GM12878 (cell line): ENCODE results near the gene RHBDD1. TPM values are rescaled to one million over a fixed set of nuclear protein-coding genes. Genes with fewer than 3 reads are reported as not detected.

Experiments
- ATAC-seq: fragments of 200-7000 bp; cut with Tn5 transposase; 3 replicates; pipeline ENCODE4 v1.9.1; 2020; ENCODE audit warnings: mild to moderate bottlenecking, moderate library complexity
- BruUV-seq: library from RNA; stranded (reverse); fragments of 400-500 nt; replicated peaks from 2 replicates; lab custom pipeline; 2021; lab: Mats Ljungman, UMichigan
- CTCF ChIA-PET: fragments of 300-600 bp; sonication (Branson Sonifier 250); formaldehyde crosslinking; extraction: SDS; loops from one replicate; lab custom pipeline; 2021; ENCODE audit warnings: inconsistent platforms; lab: Yijun Ruan, JAX
- POLR2A ChIA-PET: fragments of 350-600 bp; formaldehyde crosslinking; extraction: SDS; loops from one replicate; lab custom pipeline; 2021; ENCODE audit warnings: inconsistent platforms; lab: Charles Lee
- RAD21 ChIA-PET: fragments of 300-600 bp; sonication (Branson Sonifier 250); formaldehyde crosslinking; loops from one replicate; lab custom pipeline; 2023; ENCODE audit warnings: antibody characterized with exemption; ENCODE audit not compliant: unreplicated experiment; lab: Charles Lee
- SMC1A ChIA-PET: fragments of 300-600 bp; sonication (Branson Sonifier 250); formaldehyde crosslinking; loops from one replicate; lab custom pipeline; 2023; ENCODE audit not compliant: unreplicated experiment, uncharacterized antibody; lab: Charles Lee
- DNase-seq: peaks from one replicate; pipeline ENCODE4 v3.0.0-alpha.2; 2011; ENCODE audit warnings: low read depth, low spot score
- FAIRE-seq: peaks from 3 replicates; lab custom pipeline; 2011; peaks lifted over from hg19 to GRCh38; lab: Jason Lieb, UNC
- H2AFZ ChIP-seq: 2 replicates; pipeline ENCODE4 v1.6.0; 2011; ENCODE audit warnings: low read depth, low read length, control low read depth; ENCODE audit not compliant: control insufficient read depth
- H3K27ac ChIP-seq: 2 replicates; pipeline ENCODE4 v1.5.1; 2011; ENCODE audit warnings: control low read depth; ENCODE audit not compliant: control insufficient read depth, insufficient read depth
- H3K27me3 ChIP-seq, 2 experiments: replicated peaks in 1 of 2; 2 replicates each; pipeline versions ENCODE4 v1.6.0 to v1.6.1; 2011; ENCODE audit warnings: low read length in 1 of 2; ENCODE audit not compliant: control insufficient read depth in 2 of 2, insufficient read depth in 2 of 2
- H3K36me3 ChIP-seq, 2 experiments: 2 replicates each; pipeline ENCODE4 v1.5.1; 2011; ENCODE audit warnings: low read length in 1 of 2; ENCODE audit not compliant: control insufficient read depth in 2 of 2, insufficient read depth in 2 of 2
- H3K4me1 ChIP-seq: 2 replicates; pipeline ENCODE4 v1.6.1; 2011; ENCODE audit warnings: mild to moderate bottlenecking, low read length, moderate library complexity, mixed read lengths; ENCODE audit not compliant: control insufficient read depth, insufficient read depth
- H3K4me2 ChIP-seq: 2 replicates; pipeline ENCODE4 v1.6.0; 2011; ENCODE audit warnings: control low read depth; ENCODE audit not compliant: control insufficient read depth, insufficient read depth
- H3K4me3 ChIP-seq: fragments of 200-600 bp; sonication (generic); 2 replicates; pipeline ENCODE4 v1.5.1; 2016
- H3K79me2 ChIP-seq: 2 replicates; pipeline ENCODE4 v1.6.0; 2011; ENCODE audit warnings: low read length; ENCODE audit not compliant: control insufficient read depth, insufficient read depth
- H3K9ac ChIP-seq: 2 replicates; pipeline ENCODE4 v1.8.0; 2011; ENCODE audit warnings: low read length, control low read depth, mixed read lengths; ENCODE audit not compliant: control insufficient read depth, insufficient read depth
- H3K9me3 ChIP-seq: replicated peaks from 3 replicates; pipeline ENCODE4 v1.5.1; 2011; ENCODE audit warnings: mild to moderate bottlenecking, low read length; ENCODE audit not compliant: control insufficient read depth, insufficient read depth
- H4K20me1 ChIP-seq: 2 replicates; pipeline ENCODE4 v1.6.0; 2011; ENCODE audit not compliant: control insufficient read depth, insufficient read depth
- ETV6 ChIP-seq, 2 experiments: fragments of 450-650 bp in 1 of 2; IDR thresholded peaks in 1 of 2; conservative IDR thresholded peaks in 1 of 2; 2 replicates each; pipeline ENCODE4 v1.6.1; 2014; ENCODE audit warnings: antibody characterized with exemption in 1 of 2, borderline replicate concordance in 1 of 2, low read depth in 1 of 2, mild to moderate bottlenecking in 1 of 2, moderate library complexity in 1 of 2
- SIN3A ChIP-seq: IDR thresholded peaks from 2 replicates; pipeline ENCODE4 v1.6.1; 2012; ENCODE audit warnings: low read depth, low read length, improper control_type of control experiment
- SMARCA5 ChIP-seq: fragments of 450-650 bp; IDR thresholded peaks from 2 replicates; pipeline ENCODE4 v1.6.1; 2017; ENCODE audit warnings: mild to moderate bottlenecking
- WGBS: methylation state at CpG from one replicate; pipeline ENCODE4 v1.1.6; 2016; ENCODE audit warnings: low lambda C conversion rate; ENCODE audit not compliant: insufficient replicate concordance, insufficient coverage; ENCODE audit errors: missing lambda C conversion rate; 5-methylcytosine and 5-hydroxymethylcytosine counted together
- in situ Hi-C: fragments of 300-500 bp; cut with MboI; formaldehyde crosslinking; loops from 9 replicates; pipeline ENCODE4 v1.14.3; 2018; ENCODE audit warnings: mixed read lengths
- intact Hi-C: fragments of 100-400 bp; cut with micrococcal nuclease; formaldehyde crosslinking; loops from one replicate; pipeline ENCODE4 v1.14.2; 2022; ENCODE audit not compliant: unreplicated experiment
- polyA plus RNA-seq, 11 experiments: library from polyadenylated mRNA; depleted of rRNA in 4 of 11; unstranded in 6 of 11; stranded (reverse) in 5 of 11; fragments of >200 nt; fragmentation: Nextera tagmentation in 4 of 11; fragmentation: Illumina TruSeq in 1 of 11; extraction: Ambion mirVana in 4 of 11; extraction: Trizol in 1 of 11; gene quantifications; 1 replicate in 1 of 11; 2 replicates in 10 of 11; pipeline versions ENCODE4 v1.2.1 to v1.2.3, GENCODE V29; 2011 to 2016; ENCODE audit warnings: inconsistent platforms in 2 of 11, missing spikeins in 2 of 11, low read depth in 1 of 11
- total RNA-seq, 4 experiments: library from RNA; depleted of rRNA in 3 of 4; stranded (reverse); fragments of >200 nt in 3 of 4; fragmentation: Illumina TruSeq in 1 of 4; extraction: Trizol in 1 of 4; gene quantifications; 2 replicates each; pipeline versions ENCODE4 v1.2.1 to v1.2.3, GENCODE V29; 2013 to 2021
- TF ChIP-seq, protein P1 (sequence below): fragments of 450-650 bp; IDR thresholded peaks from 2 replicates; pipeline ENCODE4 v1.6.1; 2014; ENCODE audit warnings: mild to moderate bottlenecking

RHBDD1 gene
- total and polyA plus RNA-seq, 10 of the 15 experiments (the other 5 are each of a cell fraction or from before 2014, with no cell fraction given), result 7.1 to 36.4 (median 14.7) TPM

- no TSS peak for BruUV-seq
- no peak overlapping the region for H2AFZ ChIP-seq
- H3K79me2 ChIP-seq, result no peaks in the 10 kb centered on the region
- intact Hi-C loops, result no loop called here
- H3K27ac ChIP-seq, result no peak overlapping the region
- WGBS, result 69% methylated on average over 9 of the region's 9 CpGs
- SMC1A ChIA-PET, result interaction anchor here (0.9 kb wide), 1 partner anchor 906 kb away, joined by 3 read pairs; no protein-coding TSS in a partner anchor
- no peaks in the 10 kb centered on the region for H3K36me3 ChIP-seq
- no peak for DNase-seq
- in situ Hi-C loops, result loop anchor here (5.0 kb wide), 2 partner anchors 907 to 1127 kb away; no protein-coding TSS in a partner anchor
- peaks cover 6% of the 10 kb centered on the region for H3K4me1 ChIP-seq
- FAIRE-seq, result no peak
- H4K20me1 ChIP-seq, result no peaks in the 10 kb centered on the region
- RAD21 ChIA-PET, result no interaction called here
- no peaks in the 10 kb centered on the region for H3K27me3 ChIP-seq
- no peak overlapping the region for H3K4me2 ChIP-seq
- ATAC-seq, result no peak
- no peaks in the 10 kb centered on the region for H3K9me3 ChIP-seq
- CTCF ChIA-PET, result interaction anchor here (0.8 kb wide), 1 partner anchor 1130 kb away, joined by 4 read pairs; no protein-coding TSS in a partner anchor
- POLR2A ChIA-PET, result no interaction called here
- H3K9ac ChIP-seq, result no peak overlapping the region
- no peak overlapping the region for H3K4me3 ChIP-seq
- TF ChIP-seq, protein P1, sequence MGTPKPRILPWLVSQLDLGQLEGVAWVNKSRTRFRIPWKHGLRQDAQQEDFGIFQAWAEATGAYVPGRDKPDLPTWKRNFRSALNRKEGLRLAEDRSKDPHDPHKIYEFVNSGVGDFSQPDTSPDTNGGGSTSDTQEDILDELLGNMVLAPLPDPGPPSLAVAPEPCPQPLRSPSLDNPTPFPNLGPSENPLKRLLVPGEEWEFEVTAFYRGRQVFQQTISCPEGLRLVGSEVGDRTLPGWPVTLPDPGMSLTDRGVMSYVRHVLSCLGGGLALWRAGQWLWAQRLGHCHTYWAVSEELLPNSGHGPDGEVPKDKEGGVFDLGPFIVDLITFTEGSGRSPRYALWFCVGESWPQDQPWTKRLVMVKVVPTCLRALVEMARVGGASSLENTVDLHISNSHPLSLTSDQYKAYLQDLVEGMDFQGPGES, result no peak
- TF ChIP-seq ETV6 (conservative IDR thresholded peaks at IDR 0.05 in 1 of 2, IDR thresholded peaks at IDR 0.05 in 1 of 2; ENCODE audit: borderline replicate concordance in 1 of 2, low read depth in 1 of 2), result no peak
- TF ChIP-seq SMARCA5, result no peak
- no peak for TF ChIP-seq SIN3A
These were observed 41.1 kb upstream of the RHBDD1 start for GRCh38 chr2:226794751-226795171.
